Fibroblast of upper back skin (primary cell): Measurements from ENCODE around the gene CASQ2.

Experiments
- DNase-seq: peaks from one replicate; pipeline ENCODE4 v3.0.0-alpha.2; 2013

CASQ2 gene

DNA sequence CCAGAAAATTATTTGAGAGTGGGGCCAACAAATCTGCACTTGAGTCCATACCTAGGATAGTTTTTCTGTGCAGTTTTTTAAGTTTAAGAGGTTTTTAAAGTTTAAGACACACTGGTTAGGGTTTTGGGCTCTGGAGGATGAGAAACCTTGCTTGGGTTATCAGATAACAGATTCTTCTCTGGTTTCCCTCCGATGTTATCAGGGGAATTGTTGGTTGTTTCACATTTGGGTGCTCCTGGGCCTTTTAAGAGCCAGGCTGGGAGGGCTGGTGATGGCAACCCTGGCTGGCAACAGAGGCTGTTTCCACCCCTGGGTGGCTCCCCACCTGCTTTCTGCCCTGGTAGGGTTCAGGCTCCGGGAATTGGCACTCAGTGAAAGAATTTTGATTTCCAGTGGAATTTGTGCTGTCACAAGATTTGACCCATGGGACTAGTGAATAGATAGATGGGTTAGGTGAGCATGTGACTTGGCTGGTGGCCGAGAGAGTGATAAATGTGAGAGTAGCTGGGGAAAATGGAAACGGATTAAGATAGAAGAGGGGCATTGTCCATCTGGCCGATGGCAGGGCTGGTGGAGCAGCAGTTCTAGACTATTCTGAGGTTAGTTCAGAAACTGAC is 111.9 kb downstream of the CASQ2 start:
- DNase-seq, result no peak

DNA sequence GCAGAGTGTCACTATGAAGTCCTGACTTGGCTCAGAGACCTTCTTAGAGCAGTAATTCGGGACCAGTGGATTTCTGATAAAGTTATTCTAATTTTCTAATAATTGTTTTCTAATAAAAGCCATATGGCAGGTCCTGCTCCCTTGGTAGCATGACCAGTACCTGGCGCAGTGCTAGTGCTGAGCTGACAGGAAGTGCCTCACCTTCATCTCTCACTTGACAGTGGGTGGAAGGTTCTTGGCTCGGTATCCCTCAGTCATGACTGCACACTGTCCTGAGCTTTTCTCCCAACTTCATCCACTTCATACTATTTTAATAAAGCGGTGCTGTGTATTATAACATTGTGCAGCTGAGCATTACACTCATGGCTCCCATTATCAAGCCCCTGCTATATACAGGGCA is 112.6 kb downstream of the CASQ2 start:
- no peak for DNase-seq

DNA sequence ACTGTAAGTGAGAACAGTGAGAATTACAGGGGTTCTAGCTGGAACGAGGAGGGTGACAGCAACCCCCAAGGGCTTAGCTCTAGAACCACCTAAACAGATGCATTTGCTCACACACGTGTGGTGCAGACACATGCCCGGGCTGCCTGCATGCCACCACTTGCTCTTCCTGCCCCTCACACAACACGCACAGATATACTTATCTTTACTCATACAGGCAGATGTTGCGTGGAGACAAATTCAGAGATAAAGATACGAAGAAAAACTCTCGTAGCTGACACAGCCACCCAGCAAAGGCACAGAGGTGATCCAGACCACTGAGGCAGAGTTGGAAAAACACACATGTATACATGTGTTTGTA is 113.2 kb downstream of the CASQ2 start:
- no peak for DNase-seq

DNA sequence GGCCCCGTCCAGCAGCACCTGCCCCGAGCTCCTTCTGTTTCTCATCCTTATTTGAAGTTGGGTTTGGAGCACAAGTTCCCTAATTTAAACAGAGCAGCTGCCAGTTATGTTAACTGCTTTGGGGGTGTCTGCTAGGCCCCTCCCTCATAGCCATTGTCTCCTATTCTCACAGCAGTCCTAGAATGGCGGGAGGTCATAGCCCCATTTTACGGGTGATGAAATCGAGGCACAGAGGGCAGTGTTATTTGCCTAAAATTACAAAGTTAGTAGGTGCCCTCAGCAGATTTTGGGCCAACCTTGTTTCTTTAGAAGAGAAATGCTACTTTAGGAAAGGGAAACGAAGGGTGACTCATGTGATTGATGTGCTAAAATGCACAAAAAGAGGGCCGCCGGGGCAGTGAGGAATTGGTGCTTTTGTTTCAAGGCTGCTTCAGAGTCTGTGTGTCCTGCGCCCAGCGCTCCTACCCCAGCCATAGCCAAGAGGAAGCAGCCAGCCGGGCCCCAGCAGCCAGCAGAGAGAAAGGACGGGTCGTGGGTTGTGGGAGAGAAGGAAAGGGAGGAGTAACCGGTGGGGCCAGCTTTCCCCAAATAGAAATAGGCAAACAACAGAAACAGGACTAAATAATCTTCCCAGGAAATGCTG is 113.7 kb downstream of the CASQ2 start:
- DNase-seq, result peak; percentile 42

DNA sequence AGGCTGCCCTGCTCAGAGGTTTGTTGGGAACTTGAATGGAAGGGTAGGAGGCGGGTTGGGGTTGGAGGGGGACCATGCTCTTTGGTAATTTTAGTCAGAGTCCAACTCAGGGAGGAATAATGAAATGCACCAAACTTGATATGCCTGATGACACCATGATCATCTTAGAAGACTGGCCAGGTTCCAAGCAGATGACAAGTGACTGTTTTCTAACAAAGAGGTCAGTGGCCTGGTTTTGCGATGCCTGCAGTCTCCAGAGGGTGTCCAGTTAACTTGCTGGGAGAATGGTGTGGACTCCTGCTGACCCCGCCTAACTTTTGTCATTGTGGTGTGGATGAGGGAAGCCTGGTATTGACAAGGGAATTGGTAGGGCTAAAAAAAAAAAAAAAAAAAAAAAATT is 114.4 kb downstream of the CASQ2 start:
- no peak for DNase-seq

DNA sequence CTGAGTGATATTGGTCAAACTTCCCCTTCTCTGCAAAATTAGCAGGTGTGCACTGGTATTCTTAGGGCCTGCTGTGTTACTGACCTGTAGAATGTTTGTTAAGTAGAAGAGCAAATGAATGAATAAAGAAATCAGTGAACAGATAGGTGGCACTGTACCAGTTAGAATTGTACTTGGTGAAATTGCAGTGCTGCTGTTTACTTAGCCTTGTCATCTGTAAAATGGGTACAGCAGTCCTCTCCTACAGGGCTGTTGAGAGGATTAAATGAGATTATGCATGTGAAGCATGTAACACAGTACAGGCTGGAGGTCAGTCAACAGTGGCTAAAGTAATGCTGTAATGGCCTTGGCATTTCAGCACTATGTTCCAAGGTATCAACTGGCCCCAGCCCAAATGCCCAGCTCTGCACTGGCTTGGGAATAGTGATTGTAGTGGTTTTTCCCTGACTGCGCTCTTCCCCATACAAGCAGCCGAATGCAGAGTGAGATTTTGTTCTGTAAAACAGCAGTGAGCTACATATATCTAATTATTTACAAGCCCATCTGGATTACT is 116.2 kb downstream of the CASQ2 start:
- DNase-seq, result no peak

DNA sequence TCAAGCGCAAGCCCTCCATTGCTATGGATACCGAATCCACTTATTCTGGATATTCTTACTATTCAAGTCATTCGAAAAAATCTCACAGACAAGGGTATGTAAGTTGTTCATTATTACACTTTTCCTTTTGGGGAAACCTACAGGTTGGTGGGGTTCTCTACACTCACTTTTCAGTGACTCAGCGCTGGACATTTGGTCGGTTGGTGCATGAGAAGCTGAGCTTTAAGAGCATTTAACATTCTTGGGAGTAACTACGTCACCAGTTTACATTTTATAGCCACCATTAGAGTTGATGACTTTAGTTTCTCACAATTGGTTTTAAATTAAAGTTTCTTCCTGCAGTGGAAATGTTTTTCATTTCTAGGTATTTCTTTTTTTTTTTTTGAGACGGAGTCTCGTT is 117.1 kb downstream of the CASQ2 start:
- DNase-seq, result no peak

DNA sequence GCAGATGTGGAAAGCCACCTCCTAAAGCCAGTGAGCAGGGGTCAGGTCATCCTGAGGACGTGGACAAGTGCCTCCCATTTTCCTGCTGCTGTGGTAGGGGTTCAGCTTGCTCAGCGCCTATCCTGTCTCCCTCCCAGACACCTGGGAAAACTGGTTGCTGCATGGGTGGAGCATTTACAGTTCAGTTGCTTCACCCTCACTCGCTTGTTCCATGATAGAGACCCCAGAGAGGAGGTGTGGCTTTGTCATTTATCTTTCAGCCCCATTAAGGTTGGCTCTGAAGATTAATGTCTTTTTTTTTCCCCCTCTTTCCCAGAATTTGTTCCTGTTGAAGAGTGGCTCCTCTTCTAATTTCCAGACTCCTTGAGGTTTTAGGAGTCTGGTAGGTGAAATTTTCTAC is 117.6 kb downstream of the CASQ2 start:
- no peak for DNase-seq
